ENCODE measurements around the gene RAB37.
A peak's percentile ranks its signal among the peaks of the same experiment; 100 is the strongest.

DNA sequence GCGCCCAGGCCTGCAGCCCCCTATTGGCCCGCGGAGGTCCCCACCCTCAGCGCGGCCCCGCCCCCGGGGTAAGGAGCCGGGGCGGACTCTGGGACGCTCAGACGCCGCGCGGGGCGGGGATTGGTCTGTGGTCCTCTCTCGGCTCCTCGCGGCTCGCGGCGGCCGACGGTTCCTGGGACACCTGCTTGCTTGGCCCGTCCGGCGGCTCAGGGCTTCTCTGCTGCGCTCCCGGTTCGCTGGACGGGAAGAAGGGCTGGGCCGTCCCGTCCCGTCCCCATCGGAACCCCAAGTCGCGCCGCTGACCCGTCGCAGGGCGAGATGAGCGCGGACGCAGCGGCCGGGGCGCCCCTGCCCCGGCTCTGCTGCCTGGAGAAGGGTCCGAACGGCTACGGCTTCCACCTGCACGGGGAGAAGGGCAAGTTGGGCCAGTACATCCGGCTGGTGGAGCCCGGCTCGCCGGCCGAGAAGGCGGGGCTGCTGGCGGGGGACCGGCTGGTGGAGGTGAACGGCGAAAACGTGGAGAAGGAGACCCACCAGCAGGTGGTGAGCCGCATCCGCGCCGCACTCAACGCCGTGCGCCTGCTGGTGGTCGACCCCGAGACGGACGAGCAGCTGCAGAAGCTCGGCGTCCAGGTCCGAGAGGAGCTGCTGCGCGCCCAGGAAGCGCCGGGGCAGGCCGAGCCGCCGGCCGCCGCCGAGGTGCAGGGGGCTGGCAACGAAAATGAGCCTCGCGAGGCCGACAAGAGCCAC is 11.6 kb downstream of the RAB37 start, which contains the start of gene NHERF1:
- TF ChIP-seq, protein P1, sequence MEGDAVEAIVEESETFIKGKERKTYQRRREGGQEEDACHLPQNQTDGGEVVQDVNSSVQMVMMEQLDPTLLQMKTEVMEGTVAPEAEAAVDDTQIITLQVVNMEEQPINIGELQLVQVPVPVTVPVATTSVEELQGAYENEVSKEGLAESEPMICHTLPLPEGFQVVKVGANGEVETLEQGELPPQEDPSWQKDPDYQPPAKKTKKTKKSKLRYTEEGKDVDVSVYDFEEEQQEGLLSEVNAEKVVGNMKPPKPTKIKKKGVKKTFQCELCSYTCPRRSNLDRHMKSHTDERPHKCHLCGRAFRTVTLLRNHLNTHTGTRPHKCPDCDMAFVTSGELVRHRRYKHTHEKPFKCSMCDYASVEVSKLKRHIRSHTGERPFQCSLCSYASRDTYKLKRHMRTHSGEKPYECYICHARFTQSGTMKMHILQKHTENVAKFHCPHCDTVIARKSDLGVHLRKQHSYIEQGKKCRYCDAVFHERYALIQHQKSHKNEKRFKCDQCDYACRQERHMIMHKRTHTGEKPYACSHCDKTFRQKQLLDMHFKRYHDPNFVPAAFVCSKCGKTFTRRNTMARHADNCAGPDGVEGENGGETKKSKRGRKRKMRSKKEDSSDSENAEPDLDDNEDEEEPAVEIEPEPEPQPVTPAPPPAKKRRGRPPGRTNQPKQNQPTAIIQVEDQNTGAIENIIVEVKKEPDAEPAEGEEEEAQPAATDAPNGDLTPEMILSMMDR (IDR thresholded peaks at IDR 0.05; ENCODE audit: low read length) = peak; percentile 35
- TF ChIP-seq EZH2 (IDR thresholded peaks at IDR 0.05; ENCODE audit: borderline replicate concordance, low read length) = no peak
